Left renal pelvis (tissue), 4 donors: ENCODE results near the gene ITIH4. TPM values are rescaled to one million over a fixed set of nuclear protein-coding genes. Genes with fewer than 3 reads are reported as not detected.
A peak's percentile ranks its signal among the peaks of the same experiment; 100 is the strongest.

Source experiments
- DNase-seq, 4 donors: peaks; one replicate each; pipeline ENCODE4 v3.0.0-alpha.2; 2013; ENCODE audit warnings: low read depth in 4 of 4, low spot score in 3 of 4
- polyA plus RNA-seq, 4 donors: library from polyadenylated mRNA; unstranded; fragments of 120-200 nt; gene quantifications; one replicate each; pipeline ENCODE4 v1.2.1, GENCODE V29; 2013; ENCODE audit not compliant: insufficient read length in 4 of 4

Gene ITIH4
- polyA plus RNA-seq, 4 donors: 2.9 to 9.8 (median 5.6) TPM

- DNase-seq: no peak
These were observed 57.0 kb downstream of the ITIH4 start for GRCh38 chr3:52773361-52774065.

GRCh38 chr3:52771702-52772101 lies 58.8 kb downstream of the ITIH4 start:
- DNase-seq: no peak

- DNase-seq: no peak
These were observed 59.2 kb downstream of the ITIH4 start for GRCh38 chr3:52771334-52771681.

- DNase-seq: peak; percentile 73 to 84 (median 78)
These were observed 59.8 kb downstream of the ITIH4 start, which contains the start of gene NEK4 for GRCh38 chr3:52770496-52771333. TSS of gene NEK4 (minus strand) at chr3:52770940. CDS start at chr3:52770746, 194 bp downstream.

GRCh38 chr3:52769786-52770455 lies 60.6 kb downstream of the ITIH4 start:
- DNase-seq: peak in 1 of 4 donors; percentile 3

- no peak for DNase-seq
These were observed 67.0 kb downstream of the ITIH4 start for GRCh38 chr3:52763466-52763865.

Other genes with a start within 250 kb of the ITIH4 start
- gene PBRM1, start 144.8 kb downstream of the ITIH4 start, polyA plus RNA-seq: 10 to 100 TPM; 57.9 to 66.9 (median 61.1) TPM
- gene GNL3, start 144.6 kb downstream of the ITIH4 start, polyA plus RNA-seq: 100 to 1,000 TPM in 3 of 4 donors, 10 to 100 TPM in 1; 80.6 to 118 (median 114) TPM
- gene GLT8D1, start 124.9 kb downstream of the ITIH4 start, polyA plus RNA-seq: 100 to 1,000 TPM; 113 to 181 (median 138) TPM
- gene SPCS1, start 124.6 kb downstream of the ITIH4 start, polyA plus RNA-seq: 100 to 1,000 TPM; 128 to 171 (median 160) TPM
- 10 to 100 TPM; 18.8 to 30.7 (median 27.4) TPM for gene NEK4, start 59.7 kb downstream of the ITIH4 start, polyA plus RNA-seq
- 1 to 10 TPM in 1 of 4 donors, under 1 TPM in 1, not detected in 2; 0.38 to 6.3 TPM for gene ITIH1, start 53.1 kb downstream of the ITIH4 start, polyA plus RNA-seq
- 10 to 100 TPM in 1 of 4 donors, 1 to 10 TPM in 3; 4.9 to 13.7 (median 7.8) TPM for gene ITIH3, start 35.9 kb downstream of the ITIH4 start, polyA plus RNA-seq
- gene MUSTN1, start 4.3 kb upstream of the ITIH4 start, polyA plus RNA-seq: 1 to 10 TPM in 1 of 4 donors, under 1 TPM in 2, not detected in 1; 0.34 to 1.7 (median 0.45) TPM
- 10 to 100 TPM; 12.5 to 18.0 (median 13.9) TPM for gene STIMATE, start 66.9 kb upstream of the ITIH4 start, polyA plus RNA-seq
- 10 to 100 TPM in 2 of 4 donors, 1 to 10 TPM in 2; 7.7 to 10.9 (median 10.0) TPM for gene SFMBT1, start 215.4 kb upstream of the ITIH4 start, polyA plus RNA-seq